Heart left ventricle (tissue), 16 donors: ENCODE data around the gene MSANTD1. TPM values are rescaled to one million over a fixed set of nuclear protein-coding genes. Genes with fewer than 3 reads are reported as not detected.

ENCODE experiments used
- ATAC-seq, 4 donors: fragments of 200-7000 bp; cut with Tn5 transposase; one replicate each; pipeline ENCODE4 v1.9.1; 2020 to 2022; ENCODE audit warnings: moderate library complexity in 4 of 4, mild to moderate bottlenecking in 3 of 4, moderate number of reproducible peaks in 1 of 4
- DNase-seq, 5 donors: peaks; one replicate each; pipeline ENCODE4 v3.0.0-alpha.2; 2020
- H3K27ac ChIP-seq, 12 donors: fragments of 200-600 bp; sonication (generic) in 4 of 12; one replicate each; pipeline versions ENCODE4 v1.5.0 to v1.8.0; 2016 to 2022; ENCODE audit warnings: mild to moderate bottlenecking in 2 of 12
- H3K27me3 ChIP-seq, 9 donors: fragments of 200-600 bp; sonication (generic) in 2 of 9; one replicate each; pipeline versions ENCODE4 v1.5.1 to v1.8.0; 2016 to 2022; ENCODE audit warnings: mild to moderate bottlenecking in 3 of 9
- H3K36me3 ChIP-seq, 9 donors: fragments of 200-600 bp; sonication (generic) in 2 of 9; one replicate each; pipeline versions ENCODE4 v1.5.0 to v1.8.0; 2018 to 2022; ENCODE audit warnings: mild to moderate bottlenecking in 2 of 9
- H3K4me1 ChIP-seq, 12 donors: fragments of 200-600 bp; sonication (generic) in 4 of 12; one replicate each; pipeline versions ENCODE4 v1.5.0 to v1.8.0; 2016 to 2022; ENCODE audit warnings: mild to moderate bottlenecking in 3 of 12
- H3K4me3 ChIP-seq, 12 donors: fragments of 200-600 bp; sonication (generic) in 4 of 12; one replicate each; pipeline versions ENCODE4 v1.5.0 to v1.8.0; 2017 to 2022; ENCODE audit warnings: mild to moderate bottlenecking in 9 of 12, moderate library complexity in 4 of 12
- H3K9me3 ChIP-seq, 12 donors: fragments of 200-600 bp; sonication (generic) in 4 of 12; one replicate each; pipeline versions ENCODE4 v1.5.0 to v1.8.0; 2016 to 2022; ENCODE audit warnings: mild to moderate bottlenecking in 1 of 12
- CTCF ChIP-seq, 12 donors: fragments of 200-600 bp; sonication (generic) in 4 of 12; IDR thresholded peaks; one replicate each; pipeline versions ENCODE4 v1.5.0 to v1.8.0; 2018 to 2022; ENCODE audit warnings: antibody characterized with exemption in 12 of 12, mild to moderate bottlenecking in 5 of 12
- POLR2A ChIP-seq, 2 donors: fragments of 450-650 bp; IDR thresholded peaks; one replicate each; pipeline ENCODE4 v1.6.1; 2017; ENCODE audit warnings: antibody characterized with exemption in 2 of 2, mild to moderate bottlenecking in 2 of 2, moderate library complexity in 2 of 2
- WGBS, 4 donors: extraction: QIAGEN DNeasy Blood & Tissue Kit in 2 of 4; methylation state at CpG; one replicate each; pipeline versions ENCODE4 v1.1.5 to v1.1.7; 2013 to 2018; 5-methylcytosine and 5-hydroxymethylcytosine counted together
- intact Hi-C, 10 donors: fragments of 100-400 bp; cut with DNase I; formaldehyde crosslinking; loops; one replicate each; pipeline versions ENCODE4 v1.11.1 to v1.14.2; 2022
- polyA plus RNA-seq, 2 donors: library from polyadenylated mRNA; stranded (reverse); fragments of 200-250 nt; gene quantifications; one replicate each; pipeline ENCODE4 v1.2.3, GENCODE V29; 2013
- total RNA-seq, 9 donors: library from RNA; depleted of rRNA in 2 of 9; stranded (reverse); fragments of >200 nt in 2 of 9; fragmentation: NEBNext Ultra II Directional in 3 of 9; extraction: Animal tissue kit (Norgen Biotek cat#: 25700) in 3 of 9; gene quantifications; one replicate each; pipeline versions ENCODE4 v1.1.0 to v1.2.4, GENCODE V29; 2016 to 2023
- donor health status: ischemic (EF 13 %, LVEDD 7.1; RV severe dilation, severe dysfunction).
- donor health status: healthy with polysubstance abuse.
- donor health status: DM: no; HTN: yes; CAD: no.
- donor health status: DM: no; HTN: no; CAD: no.
- donor health status: ischemic (EF 25% LVEDD 6.9; RV normal size, moderate dysfunction).
- donor health status: ischemic (EF 25% LVEDD 5.7; RV mildly dilated, moderate dysfunction).
- donor health status: healthy.
- donor health status: DM: yes; HTN: yes; CAD: no.
- donor health status: ischemic (EF 35%, LVEDD 5.7; RV mildly dilated, moderate dysfunction).
- donor health status: nonischemic (EF 11% LVEDD 7.7; RV severe dilation, severe dysfunction).
- donor health status: DM: yes; HTN: yes; CAD: no.
- donor health status: PGD.
- donor health status: ischemic (EF 29% LVEDD 5.4; RV normal size, mild dysfunction).
- donor health status: nonischemic (EF 23%, LVEDD 6.1; RV moderate dilation, normal function).

MSANTD1 gene
- total and polyA plus RNA-seq, 11 donors, result 0.30 to 0.93 (median 0.34) TPM; not detected in 2

- Histone ChIP-seq H3K36me3 (peaks cover 0 to 97% (median 82%) of the 10 kb centered on the region in 9 donors), H3K27me3 (no peaks in the 10 kb centered on the region), H3K9me3 (no peaks in the 10 kb centered on the region), H3K4me1 (peaks cover 0 to 6% (median 0%) of the 10 kb centered on the region in 12 donors), H3K27ac (no peak overlapping the region), H3K4me3 (no peak overlapping the region)
- DNase-seq, result no peak
- intact Hi-C loops, result loop anchor here in 1 of 10 donors (10.0 kb wide), 1 partner anchor 235 kb away; the partner anchor contains the start of gene HGFAC
- no peak for ATAC-seq
- TF ChIP-seq POLR2A (IDR thresholded peaks at IDR 0.05), result no peak
- 93 to 97% (median 97%) methylated on average over 17 of the region's 17 CpGs for WGBS, 4 donors
Observed at GRCh38 chr4:3209551-3210325, 39.2 kb upstream of the MSANTD1 start.

DNA sequence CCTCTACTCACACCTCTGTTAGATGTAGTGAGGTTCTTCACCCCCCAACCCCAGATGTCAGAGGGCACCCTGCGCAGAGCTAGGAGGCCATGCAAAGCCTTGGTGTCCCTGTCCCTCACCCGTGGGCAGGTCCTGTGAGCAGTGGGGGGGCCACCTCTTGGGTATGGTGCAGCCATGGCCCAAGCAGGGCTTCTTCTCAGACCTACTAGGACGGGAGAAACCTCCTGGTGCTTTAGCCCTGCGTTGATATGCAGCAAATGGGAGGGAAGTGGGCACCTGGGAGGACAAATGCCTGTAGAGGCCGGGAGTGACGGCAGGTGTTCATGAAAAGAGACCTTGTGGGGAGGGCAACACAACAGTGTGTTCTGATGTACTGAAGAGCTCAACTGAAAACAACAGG lies 38.5 kb upstream of the MSANTD1 start:
- 95 to 100% (median 96%) methylated on average over 6 of the region's 6 CpGs for WGBS, 4 donors
- intact Hi-C loops, result no loop called here
- Histone ChIP-seq H3K4me3 (no peak overlapping the region), H3K4me1 (peaks cover 0 to 6% (median 0%) of the 10 kb centered on the region in 12 donors), H3K36me3 (peaks cover 0 to 97% (median 87%) of the 10 kb centered on the region in 9 donors), H3K27me3 (no peaks in the 10 kb centered on the region), H3K27ac (no peak overlapping the region), H3K9me3 (no peaks in the 10 kb centered on the region)
- TF ChIP-seq CTCF (IDR thresholded peaks at IDR 0.05), result no peak
- TF ChIP-seq POLR2A (IDR thresholded peaks at IDR 0.05), result no peak
- ATAC-seq (no peak), DNase-seq (peak in 1 of 5 donors; percentile 10)

- no peak for DNase-seq
- TF ChIP-seq CTCF (IDR thresholded peaks at IDR 0.05) (no peak), POLR2A (IDR thresholded peaks at IDR 0.05) (no peak)
- Histone ChIP-seq H3K27me3 (no peaks in the 10 kb centered on the region), H3K36me3 (peaks cover 0 to 99% (median 93%) of the 10 kb centered on the region in 9 donors), H3K27ac (no peak overlapping the region), H3K4me3 (no peak overlapping the region), H3K9me3 (no peaks in the 10 kb centered on the region), H3K4me1 (peaks cover 0 to 6% (median 0%) of the 10 kb centered on the region in 12 donors)
- 95 to 98% (median 96%) methylated on average over 8 of the region's 8 CpGs for WGBS, 4 donors
- intact Hi-C loops, result no loop called here
- ATAC-seq, result no peak
Observed at GRCh38 chr4:3211866-3212265, 37.1 kb upstream of the MSANTD1 start.

GRCh38 chr4:3212391-3213105 lies 36.4 kb upstream of the MSANTD1 start:
- H3K27ac ChIP-seq, result no peak overlapping the region

More at GRCh38 chr4:3212391-3213105, 36.4 kb upstream of the MSANTD1 start:
- Histone ChIP-seq H3K9me3 (no peaks in the 10 kb centered on the region), H3K36me3 (peaks cover 0 to 99% (median 93%) of the 10 kb centered on the region in 9 donors), H3K4me1 (peaks cover 0 to 4% (median 0%) of the 10 kb centered on the region in 12 donors), H3K27me3 (no peaks in the 10 kb centered on the region), H3K4me3 (no peak overlapping the region)
- DNase-seq (peak in 1 of 5 donors; percentile 9), ATAC-seq (peak in 1 of 4 donors; percentile 25)
- intact Hi-C loops, result no loop called here
- TF ChIP-seq CTCF (IDR thresholded peaks at IDR 0.05) (no peak), POLR2A (IDR thresholded peaks at IDR 0.05) (no peak)
- 92 to 96% (median 95%) methylated on average over 12 of the region's 12 CpGs for WGBS, 4 donors
